Activated T-cell treated with anti-CD3 and anti-CD28 coated beads for 24 hours (primary cell): ENCODE results near the gene NFIA.

ENCODE experiments used
- DNase-seq: peaks from one replicate; pipeline ENCODE4 v3.0.0-alpha.2; 2020; ENCODE audit warnings: low read depth

The NFIA gene

DNA sequence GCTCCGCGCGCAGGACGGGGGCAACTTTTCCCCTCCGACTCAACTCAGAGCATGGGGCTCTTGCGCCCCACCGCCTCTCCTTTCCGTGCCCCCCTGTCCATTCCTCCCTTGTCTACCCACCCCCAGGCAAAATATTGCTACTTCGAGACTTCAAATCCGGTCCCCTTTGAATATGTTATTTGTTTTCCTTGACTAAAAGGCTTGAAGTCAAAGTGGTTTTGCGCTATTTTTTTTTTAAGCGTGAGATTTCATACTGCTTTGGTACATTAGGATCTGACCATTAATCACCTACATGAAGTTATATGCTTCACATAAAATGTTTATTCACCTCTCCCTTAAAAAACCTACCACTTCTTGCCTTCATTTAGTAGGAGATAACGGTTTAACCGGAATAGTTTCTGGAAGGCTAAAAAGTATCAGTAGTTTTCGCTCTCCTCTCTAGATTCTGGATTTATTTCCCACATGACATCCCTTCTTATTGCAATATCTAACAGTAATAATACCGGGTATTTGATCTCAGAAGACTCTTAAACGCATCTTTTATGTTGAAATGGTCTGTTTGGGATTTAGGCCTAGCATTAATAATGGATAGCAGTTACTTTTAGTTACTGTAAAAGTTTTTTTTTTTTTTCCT is 1.6 kb downstream of the NFIA start:
- no peak for DNase-seq

DNA sequence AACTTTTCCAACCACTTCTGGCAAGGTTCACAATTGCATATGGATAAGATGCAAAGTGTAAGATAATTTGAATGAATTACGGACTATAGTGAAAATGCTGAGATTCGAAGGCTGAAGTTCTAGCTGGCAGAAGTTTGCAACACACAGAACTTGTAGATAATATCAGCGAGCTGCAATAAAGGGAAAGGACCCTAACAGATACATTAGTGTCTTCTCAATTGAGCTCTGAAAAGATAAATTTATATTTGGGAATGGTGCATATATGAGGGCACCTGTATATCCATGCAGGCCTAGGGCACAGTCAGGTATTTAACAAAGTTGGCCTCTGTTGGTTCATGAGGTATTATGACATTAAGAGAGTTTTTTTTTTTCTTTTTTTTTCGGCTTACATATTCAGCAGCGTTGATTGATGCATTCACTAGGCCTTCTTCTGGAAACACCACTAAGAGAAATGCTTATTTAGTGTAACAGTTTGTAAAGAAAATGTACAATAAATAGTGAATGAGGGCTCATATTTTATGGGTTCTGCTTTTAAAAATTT is 2.2 kb downstream of the NFIA start:
- DNase-seq, result no peak

DNA sequence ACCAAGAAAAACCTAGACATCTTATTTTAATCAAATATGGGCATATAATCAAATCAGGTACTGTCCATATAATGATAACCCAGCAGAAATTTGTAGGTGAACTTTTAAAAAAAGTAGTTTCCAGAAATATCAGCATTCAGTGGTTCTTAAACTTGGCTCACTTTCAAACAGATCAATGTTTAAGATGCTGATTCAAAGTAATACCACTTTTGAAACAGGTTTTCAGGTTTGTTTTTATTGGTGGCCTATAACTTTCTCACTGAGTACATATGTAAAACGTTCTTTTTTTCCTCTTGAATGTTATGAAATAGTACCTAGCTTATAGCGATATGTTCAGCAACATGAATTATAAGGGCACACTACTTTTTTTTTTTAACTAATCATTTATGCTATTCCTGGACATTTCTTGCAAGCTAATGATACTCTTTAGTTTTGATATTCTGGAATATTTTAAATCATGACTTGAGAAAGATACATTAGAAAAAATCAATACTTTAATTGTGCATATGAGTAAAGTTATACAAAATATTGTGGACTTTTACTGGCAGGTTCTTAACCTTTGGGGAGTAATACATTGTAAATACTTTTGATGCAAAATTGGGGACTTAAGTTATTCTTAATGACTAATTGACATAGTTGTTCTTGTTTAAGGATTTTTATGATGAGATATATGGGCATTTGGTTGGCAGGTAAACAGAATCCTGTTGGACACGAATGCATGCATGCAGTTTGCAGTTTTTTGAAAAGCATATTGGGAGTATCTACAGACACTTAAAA is 3.0 kb downstream of the NFIA start:
- DNase-seq, result no peak

DNA sequence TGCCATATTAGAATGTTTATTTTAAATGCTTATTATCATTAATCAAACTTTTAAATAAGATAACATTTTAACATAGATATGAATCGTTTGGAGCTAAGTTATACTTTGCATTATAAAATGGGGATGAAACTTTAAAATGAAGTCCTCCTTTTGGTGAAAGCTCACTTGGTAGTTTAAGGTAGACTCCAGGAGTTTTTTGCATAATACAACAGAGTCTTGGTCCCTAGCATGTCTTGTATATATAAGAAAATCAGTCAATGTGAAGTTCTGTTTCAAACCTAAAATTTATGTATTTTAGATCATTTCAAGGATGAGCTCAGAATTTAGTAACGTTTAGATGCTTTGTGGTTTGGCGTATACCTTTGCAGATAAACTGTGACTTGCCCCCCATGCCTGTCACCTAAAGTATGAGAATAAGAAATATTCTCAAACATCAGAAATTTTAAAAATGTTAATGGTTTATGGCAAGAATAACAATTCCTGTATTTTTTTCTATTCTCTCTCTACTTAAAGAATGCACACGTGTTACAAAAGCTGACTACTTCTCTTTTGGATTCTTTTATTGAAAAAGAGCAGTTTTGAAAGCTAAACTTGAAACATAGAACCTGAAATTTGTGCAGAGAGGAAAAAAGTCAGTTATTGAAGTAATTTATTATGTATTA is 3.8 kb downstream of the NFIA start:
- DNase-seq, result no peak

DNA sequence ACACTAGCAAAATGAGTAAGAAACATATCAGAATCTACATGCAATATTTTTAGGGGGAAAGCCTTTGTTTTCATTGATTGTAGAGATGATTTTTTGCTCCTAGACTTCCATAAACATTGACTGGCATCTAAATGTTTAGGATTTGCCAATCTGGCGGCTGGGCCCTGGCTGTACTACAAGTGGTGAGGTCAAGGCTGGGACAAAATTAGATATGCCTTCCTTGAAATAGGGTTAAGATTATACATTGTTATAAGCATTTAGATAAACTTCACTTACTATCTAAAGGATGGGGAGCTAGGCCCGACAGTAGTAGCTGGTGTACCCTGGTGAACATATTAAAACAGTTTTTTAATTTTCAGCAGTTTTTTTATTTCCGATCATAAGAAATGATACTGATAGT is 5.2 kb downstream of the NFIA start:
- DNase-seq, result no peak

DNA sequence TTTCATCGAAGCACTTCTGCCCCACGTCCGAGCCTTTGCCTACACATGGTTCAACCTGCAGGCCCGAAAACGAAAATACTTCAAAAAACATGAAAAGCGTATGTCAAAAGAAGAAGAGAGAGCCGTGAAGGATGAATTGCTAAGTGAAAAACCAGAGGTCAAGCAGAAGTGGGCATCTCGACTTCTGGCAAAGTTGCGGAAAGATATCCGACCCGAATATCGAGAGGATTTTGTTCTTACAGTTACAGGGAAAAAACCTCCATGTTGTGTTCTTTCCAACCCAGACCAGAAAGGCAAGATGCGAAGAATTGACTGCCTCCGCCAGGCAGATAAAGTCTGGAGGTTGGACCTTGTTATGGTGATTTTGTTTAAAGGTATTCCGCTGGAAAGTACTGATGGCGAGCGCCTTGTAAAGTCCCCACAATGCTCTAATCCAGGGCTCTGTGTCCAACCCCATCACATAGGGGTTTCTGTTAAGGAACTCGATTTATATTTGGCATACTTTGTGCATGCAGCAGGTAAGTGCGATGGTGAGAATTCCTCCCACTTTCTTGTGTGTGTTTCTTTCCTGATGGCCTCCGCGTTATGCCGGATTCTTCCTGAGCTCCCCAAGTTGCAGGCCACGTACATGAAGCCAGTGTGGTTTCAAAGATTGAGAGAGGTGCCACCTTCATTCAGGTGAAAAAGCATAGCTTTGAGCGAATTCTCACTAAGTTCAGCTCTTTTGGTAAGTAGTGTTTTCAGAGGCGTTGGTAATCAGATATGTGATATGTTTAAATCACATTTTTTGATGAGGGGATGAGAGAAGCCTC is 6.0 kb downstream of the NFIA start:
- DNase-seq, result no peak

DNA sequence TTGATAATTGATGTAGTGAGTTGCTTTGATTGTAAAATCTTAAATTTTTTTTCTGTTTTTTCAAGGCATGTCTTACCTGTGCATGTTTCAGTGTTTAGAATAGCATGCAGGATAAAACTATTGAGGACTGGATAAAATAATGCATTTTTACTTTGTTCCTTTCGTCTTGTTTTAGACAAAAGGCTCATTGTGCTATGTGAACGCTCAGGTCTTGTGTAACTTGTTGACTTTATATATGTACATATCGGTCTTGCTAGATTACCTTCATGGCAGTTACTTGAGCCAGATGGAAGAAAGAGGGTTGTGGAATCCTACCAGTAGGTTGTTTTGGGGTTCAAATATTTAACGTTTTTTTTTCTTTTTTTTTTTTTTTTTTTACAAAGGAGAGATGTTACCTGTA is 7.0 kb downstream of the NFIA start:
- DNase-seq, result no peak

DNA sequence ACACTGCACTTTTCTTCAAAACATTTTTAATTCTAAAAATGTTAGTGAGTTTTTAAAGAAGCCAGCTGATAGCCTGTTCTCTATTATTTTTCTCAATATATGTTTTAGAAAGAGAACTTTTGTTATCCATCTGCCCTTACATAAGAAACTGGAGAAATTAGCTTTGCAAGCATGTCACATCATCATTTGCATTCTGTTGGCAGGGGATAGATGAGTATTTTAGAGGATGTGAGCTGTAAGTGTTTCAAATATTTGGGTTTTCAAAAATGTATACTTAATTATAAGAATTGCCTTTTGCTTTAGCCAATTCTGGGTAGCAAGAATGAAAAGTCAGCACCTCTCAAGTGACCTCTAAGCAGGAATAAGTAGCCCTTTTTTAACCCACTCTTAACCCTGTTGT is 7.4 kb downstream of the NFIA start:
- no peak for DNase-seq

DNA sequence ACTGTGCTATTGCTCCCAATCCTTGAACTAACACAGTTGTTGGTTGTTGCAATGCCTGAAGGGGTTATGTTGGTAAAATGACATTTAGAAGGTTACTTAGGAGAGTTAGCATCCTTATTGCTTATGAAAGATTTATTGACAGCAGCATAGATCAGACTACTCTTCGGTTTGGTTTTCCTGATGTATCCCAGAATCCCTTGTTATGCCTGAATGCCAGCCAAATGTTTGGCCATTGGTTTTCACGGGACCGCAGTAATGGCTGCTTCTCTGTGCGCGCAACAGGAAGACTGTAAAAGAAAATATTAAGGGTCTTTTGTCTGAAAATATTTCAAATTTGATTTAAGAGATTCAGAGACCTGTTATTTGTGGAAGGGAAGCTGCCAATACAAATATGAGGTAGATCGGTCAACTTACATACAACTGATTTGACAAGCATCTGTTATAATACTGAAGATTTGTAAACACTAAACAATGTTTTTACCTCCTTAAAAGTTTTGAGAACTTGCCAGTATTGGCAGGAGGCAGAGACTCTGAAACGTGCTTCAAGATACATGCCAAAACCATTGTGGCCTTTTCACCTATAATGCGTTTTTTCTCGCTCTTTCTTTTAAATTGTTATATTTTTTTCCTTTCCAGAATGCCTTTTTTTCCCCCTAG is 8.3 kb downstream of the NFIA start:
- DNase-seq, result no peak

DNA sequence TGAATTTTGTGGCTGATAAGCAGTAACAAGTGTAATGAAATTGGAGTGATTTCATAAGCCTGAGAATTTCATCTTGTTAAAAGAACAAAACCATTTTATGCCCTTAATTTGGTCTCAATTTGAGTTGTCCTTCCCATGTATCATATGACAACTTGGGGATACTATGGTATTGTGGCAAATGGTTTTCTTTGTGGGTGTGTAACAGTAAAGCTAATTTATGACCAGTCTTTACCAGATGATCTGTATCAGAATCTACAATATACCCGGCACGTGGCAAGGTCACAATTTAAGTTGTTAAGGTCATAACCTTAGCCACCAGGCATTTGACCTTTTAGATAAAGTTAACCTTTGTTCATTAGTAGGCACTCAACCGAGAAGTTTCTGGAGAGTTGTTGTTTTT is 9.1 kb downstream of the NFIA start:
- no peak for DNase-seq

DNA sequence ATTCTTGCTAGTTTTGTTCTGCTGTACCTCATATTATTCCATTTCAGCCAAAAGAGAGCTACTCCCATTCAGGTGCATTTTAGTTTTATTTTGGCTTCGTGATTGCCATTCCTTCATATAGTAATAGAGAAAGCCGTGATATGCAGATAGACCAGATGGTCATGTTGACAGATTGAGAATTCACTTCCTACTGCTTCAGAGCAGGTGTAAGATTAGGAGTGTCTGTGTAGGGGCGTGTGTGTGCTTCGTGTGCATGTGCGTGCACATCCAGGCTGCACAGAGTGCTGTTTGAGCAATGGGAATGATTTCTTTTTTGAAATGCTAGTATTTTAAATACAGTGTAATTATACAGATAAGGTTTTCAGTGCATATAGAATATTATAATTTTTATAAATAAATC is 10.3 kb downstream of the NFIA start:
- DNase-seq, result no peak

DNA sequence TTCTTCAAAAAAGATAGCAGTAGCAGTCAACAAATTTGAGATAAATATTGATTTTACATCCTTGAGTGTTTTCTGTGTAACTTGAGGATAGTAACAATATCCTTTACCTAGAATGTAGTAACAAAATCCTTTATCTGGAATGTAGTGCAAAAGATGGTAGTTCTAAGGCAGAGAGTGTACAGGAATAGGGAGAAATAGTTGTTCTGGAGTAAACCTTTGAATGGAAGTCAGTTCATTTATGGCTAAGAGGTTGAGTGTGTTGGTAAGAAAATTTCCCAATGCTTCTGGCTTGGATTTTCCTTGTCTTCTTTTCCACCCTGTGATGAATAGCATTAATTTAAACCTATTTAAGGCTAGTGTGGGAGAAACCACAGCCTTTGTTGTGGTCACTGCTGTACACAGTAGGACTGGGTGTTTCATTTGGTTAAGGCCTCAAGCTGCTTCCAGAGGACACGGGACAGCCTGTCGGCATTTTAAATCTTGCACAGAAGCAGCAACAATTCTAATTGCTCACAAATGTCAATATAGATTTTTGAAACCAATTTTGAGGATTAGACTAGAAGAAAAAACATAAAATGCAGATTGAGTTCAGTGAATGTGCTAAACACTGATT is 11.3 kb downstream of the NFIA start:
- DNase-seq, result no peak

DNA sequence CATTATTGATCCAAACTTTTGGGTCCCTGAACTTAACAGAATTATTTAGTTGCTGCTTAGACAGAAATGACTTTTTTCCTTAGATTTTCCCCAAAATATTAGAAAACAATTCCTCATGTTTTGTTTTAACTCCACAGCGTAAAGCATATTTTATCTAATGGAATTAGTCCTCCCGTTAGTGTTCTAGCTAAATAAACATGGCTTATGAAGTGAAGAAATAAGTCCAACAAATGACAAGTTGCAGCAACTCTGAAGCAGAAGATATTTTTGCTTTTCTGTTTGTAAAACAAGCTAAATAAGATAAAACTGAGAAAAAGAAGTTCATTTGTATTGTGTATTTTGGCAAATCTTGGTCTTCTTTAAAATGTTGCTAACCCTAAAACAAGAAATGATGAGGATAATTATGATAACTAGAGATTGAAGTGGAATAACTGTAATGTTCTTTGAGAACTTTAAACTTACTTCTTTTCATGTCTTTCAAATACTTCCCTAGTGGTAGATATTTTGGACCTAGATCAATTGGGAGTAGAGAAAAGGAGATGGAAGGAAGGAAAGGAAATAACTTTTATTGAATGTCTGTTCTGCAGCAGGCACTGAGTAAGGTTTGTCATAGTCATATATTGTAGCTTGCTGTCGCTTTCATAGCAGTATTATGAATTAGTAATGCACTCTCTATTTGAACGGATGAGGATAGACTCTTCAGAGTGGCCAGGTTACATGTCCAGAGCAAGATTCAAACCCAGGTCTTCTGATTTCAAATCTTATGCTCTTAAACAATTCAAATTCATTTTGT is 12.5 kb downstream of the NFIA start:
- no peak for DNase-seq

DNA sequence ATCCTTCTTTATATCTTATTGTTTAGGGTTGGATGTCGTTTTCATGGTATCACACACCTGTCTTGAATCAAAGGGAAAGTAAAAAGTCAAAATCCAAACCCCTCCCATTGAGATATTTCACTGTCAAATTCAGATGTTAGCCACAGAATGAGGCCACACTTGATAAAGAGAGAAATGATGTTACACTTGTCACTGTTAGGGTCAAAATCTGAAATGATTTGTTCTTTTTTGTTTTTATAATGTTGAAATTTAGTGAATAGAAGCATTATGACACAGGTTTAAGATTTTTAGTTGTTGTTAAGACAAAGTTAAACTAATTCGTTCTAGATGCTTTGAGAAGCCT is 13.1 kb downstream of the NFIA start:
- no peak for DNase-seq

DNA sequence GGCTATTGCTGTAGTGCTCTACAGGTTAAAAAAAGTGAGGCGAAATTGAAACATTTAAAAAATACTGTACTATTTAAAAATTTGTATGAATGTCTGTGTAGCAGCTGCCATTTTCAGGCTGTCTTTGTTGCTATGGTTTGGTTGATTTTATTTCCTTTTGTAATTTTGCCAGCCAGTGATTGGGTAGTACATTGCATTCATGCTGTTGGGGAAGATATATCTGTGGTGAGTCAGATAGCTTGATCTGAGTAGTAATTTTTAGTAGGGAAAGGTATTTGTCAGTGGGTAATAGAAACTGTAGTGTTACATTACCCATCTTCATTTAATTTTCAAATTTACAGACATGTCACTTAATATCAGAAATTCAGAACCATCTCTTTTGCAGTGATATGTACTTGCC is 15.0 kb downstream of the NFIA start:
- no peak for DNase-seq

DNA sequence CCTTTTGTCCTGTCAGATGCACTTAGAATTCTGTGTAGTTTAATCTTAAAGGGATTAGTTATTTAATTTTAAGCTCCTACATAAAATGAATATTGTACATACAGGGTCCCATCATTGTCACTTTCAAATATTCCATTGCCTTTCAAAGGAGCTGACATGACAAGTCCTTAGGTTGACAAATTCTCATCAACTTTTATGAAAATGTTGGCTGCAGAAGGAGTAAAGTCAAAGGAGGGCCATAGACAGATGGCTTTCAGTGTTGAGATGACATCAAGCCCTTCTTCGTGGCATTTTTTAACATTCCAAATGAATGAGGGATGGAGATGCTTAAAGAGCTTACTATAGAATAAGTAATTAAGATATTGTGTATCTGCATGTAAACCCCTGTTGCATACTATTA is 15.4 kb downstream of the NFIA start:
- no peak for DNase-seq

DNA sequence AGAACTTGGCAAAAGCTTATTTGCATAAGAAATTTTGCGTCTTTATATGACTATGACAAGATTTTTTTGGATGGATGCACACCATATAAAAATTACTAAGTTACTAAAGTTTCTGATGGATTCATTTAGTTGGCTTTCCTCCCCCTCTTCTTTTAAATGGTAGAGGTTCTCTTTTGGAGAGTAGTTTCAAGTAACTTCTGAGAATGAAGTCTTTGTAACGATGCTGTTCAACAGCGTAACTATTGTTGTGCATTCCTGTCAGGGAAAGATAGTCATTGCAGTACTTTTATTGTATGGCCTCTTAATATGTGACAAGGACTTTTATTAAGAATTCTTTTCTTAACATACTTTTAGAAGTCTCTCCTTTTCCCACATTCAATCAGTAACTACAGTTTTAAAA is 16.0 kb downstream of the NFIA start:
- no peak for DNase-seq

DNA sequence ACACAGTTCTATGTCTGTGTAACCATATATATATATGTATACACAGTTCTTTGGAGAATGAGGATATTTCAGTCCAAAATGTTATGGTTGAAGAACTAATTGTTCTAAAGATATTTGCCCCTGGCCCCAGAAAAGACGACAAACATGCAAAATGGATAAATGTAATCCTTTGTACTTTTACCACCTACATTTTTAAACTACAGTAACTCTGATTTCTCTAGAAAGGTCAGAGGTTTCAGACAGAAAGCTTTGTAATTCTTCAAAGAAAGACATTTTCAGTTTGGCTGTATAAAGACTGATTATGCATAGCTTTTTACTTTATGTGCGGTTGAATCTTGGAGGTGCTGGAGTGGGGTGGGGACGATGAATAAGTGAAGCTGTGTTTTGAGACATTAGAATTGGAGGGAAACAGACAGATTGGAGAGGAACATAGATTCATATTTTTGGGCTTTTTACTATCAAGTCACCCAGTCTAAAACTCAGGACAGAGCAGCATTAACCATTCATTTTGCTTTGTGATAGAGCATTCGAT is 16.6 kb downstream of the NFIA start:
- DNase-seq, result no peak

DNA sequence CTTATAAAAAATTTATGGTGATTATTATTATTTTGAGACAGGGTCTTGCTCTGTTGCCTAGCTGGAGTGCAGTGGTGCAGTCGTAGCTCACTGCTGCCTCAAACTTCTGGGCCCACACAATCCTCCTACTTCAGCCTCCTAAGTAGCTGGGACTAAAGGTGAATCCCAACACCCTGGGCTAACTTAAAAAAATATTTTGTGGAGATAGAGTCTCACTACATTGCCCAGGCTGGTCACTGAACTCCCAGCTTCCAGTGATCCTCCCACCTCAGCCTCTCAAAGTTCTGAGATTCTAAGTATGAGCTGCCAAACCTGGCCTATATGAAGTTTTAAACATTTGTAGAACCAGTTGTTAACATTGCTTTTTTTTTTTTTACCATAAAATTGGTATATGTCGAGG is 18.2 kb downstream of the NFIA start:
- DNase-seq, result no peak

DNA sequence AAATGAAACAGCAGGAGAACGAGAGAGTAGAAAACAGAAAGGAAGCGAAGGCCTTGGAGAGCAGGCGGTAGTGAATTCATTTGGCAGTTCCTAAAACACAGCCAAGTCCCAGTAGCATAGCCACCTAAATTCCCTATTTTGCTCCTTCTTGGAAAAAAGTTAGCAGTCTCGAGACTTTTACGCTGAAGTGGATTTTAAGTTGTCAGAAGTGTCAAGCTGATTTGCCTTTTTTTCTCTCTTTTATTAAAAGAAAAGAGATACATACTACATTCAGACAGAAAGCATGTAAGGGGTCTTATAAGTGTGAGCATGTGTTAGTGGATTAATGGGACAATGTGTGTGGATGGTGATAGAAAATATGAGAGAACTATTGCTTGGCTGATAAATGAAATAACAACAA is 19.2 kb downstream of the NFIA start:
- no peak for DNase-seq
